Neural progenitor cell (in vitro differentiated cells): Measurements from ENCODE around the gene ALMS1. TPM values are rescaled to one million over a fixed set of nuclear protein-coding genes. Genes with fewer than 3 reads are reported as not detected.
"Not testable (repeated sequence)": the region's sequence is repeated elsewhere in the genome, so short reads cannot be mapped to it uniquely, and the experiment has no call there.

Experiments used
- DNase-seq: peaks from one replicate; pipeline ENCODE4 v3.0.0-alpha.2; 2016; ENCODE audit warnings: low spot score
- H2AFZ ChIP-seq: fragments of 200-600 bp; sonication (generic); replicated peaks from 2 replicates; pipeline ENCODE4 v1.6.1; 2016; ENCODE audit warnings: antibody characterized with exemption
- H3F3A ChIP-seq: fragments of 200-600 bp; sonication (generic); 2 replicates; pipeline ENCODE4 v1.6.1; 2016; ENCODE audit warnings: antibody characterized with exemption, low read depth
- H3K27ac ChIP-seq: fragments of 200-600 bp; sonication (generic); 2 replicates; pipeline ENCODE4 v1.5.1; 2016; ENCODE audit warnings: mild to moderate bottlenecking
- H3K27me3 ChIP-seq: fragments of 200-600 bp; sonication (generic); 2 replicates; pipeline ENCODE4 v1.6.1; 2016; ENCODE audit warnings: mild to moderate bottlenecking, moderate library complexity
- H3K36me3 ChIP-seq: fragments of 200-600 bp; sonication (generic); 2 replicates; pipeline ENCODE4 v1.5.1; 2016
- H3K4me1 ChIP-seq: fragments of 200-600 bp; sonication (generic); 2 replicates; pipeline ENCODE4 v1.6.1; 2016; ENCODE audit warnings: mixed run types
- H3K4me2 ChIP-seq: fragments of 200-600 bp; sonication (generic); 2 replicates; pipeline ENCODE4 v1.6.1; 2016
- H3K4me3 ChIP-seq: fragments of 200-600 bp; sonication (generic); 2 replicates; pipeline ENCODE4 v1.5.1; 2016
- H3K79me2 ChIP-seq: fragments of 200-600 bp; sonication (generic); 2 replicates; pipeline ENCODE4 v1.6.1; 2016; ENCODE audit warnings: low read depth
- H3K9ac ChIP-seq: fragments of 200-600 bp; sonication (generic); 2 replicates; pipeline ENCODE4 v1.6.1; 2016
- H3K9me3 ChIP-seq: fragments of 200-600 bp; sonication (generic); 2 replicates; pipeline ENCODE4 v1.5.1; 2016; ENCODE audit warnings: low read depth
- H4K20me1 ChIP-seq: fragments of 200-600 bp; sonication (generic); 2 replicates; pipeline ENCODE4 v1.6.1; 2016; ENCODE audit warnings: low read depth
- H3K27ac Mint-ChIP-seq: 3 replicates; pipeline ENCODE4 v1.8.0; 2021; ENCODE audit warnings: mixed read lengths
- H3K27me3 Mint-ChIP-seq: 2 replicates; pipeline ENCODE4 v1.8.0; 2022; ENCODE audit warnings: low read depth, mild to moderate bottlenecking, inconsistent platforms, moderate library complexity, mixed read lengths; ENCODE audit not compliant: insufficient read depth
- H3K36me3 Mint-ChIP-seq: 3 replicates; pipeline ENCODE4 v1.8.0; 2021; ENCODE audit warnings: mixed read lengths
- H3K4me1 Mint-ChIP-seq: 3 replicates; pipeline ENCODE4 v1.8.0; 2021; ENCODE audit warnings: mixed read lengths
- H3K4me3 Mint-ChIP-seq: 3 replicates; pipeline ENCODE4 v1.8.0; 2021; ENCODE audit warnings: mild to moderate bottlenecking, moderate library complexity, mixed read lengths
- H3K9me3 Mint-ChIP-seq: 3 replicates; pipeline ENCODE4 v1.8.0; 2020; ENCODE audit warnings: mixed read lengths
- CTCF ChIP-seq: fragments of 200-600 bp; sonication (generic); IDR thresholded peaks from 2 replicates; pipeline ENCODE4 v1.5.1; 2017; ENCODE audit warnings: antibody characterized with exemption, mild to moderate bottlenecking
- EZH2 ChIP-seq: fragments of 200-600 bp; sonication (generic); IDR thresholded peaks from 2 replicates; pipeline ENCODE4 v1.6.1; 2017; ENCODE audit warnings: antibody characterized with exemption, mild to moderate bottlenecking, moderate library complexity
- EZH2phosphoT487 ChIP-seq: fragments of 200-600 bp; sonication (generic); IDR thresholded peaks from 2 replicates; pipeline ENCODE4 v1.6.1; 2017; ENCODE audit warnings: antibody characterized with exemption
- total RNA-seq: library from RNA; depleted of rRNA; stranded (reverse); fragments of >200 nt; gene quantifications from 2 replicates; pipeline ENCODE4 v1.2.3, GENCODE V29; 2015; ENCODE audit warnings: low replicate concordance

Gene ALMS1
- total RNA-seq, 1 donor from 2014 or later: 58.8 TPM

DNA sequence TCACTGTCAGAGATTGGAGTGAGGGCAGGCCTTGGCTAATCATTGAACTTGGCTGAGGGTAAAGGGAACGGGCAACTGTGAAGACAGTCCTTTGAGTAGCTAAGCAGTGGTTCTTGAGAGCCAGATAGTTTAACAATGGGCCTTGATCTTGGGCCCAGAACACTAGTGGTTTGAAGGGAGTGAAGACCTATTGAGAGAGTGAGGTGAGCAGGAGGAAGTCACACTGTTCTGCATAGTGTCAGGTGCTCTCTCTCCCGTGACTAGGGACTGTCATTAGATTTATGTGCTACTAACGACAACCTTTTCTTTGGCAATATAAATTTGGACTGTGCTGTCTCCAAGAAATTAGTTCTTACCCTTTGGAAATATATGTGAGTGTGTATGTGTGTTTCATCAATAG, 44.6 kb upstream of the ALMS1 start:
- peaks cover 6% of the 10 kb centered on the region for H3K27me3 Mint-ChIP-seq
- H3K36me3 ChIP-seq: no peaks in the 10 kb centered on the region
- H3K9me3 Mint-ChIP-seq: no peaks in the 10 kb centered on the region
- H3F3A ChIP-seq: no peaks in the 10 kb centered on the region
- no peak overlapping the region for H3K4me2 ChIP-seq
- H4K20me1 ChIP-seq: no peaks in the 10 kb centered on the region
- no peak overlapping the region for H3K27ac Mint-ChIP-seq
- H3K4me3 Mint-ChIP-seq: no peak overlapping the region
- H3K4me3 ChIP-seq: no peak overlapping the region
- no peak for TF ChIP-seq CTCF
- no peak for TF ChIP-seq EZH2
- no peak for TF ChIP-seq EZH2phosphoT487
- no peaks in the 10 kb centered on the region for H3K4me1 Mint-ChIP-seq
- H3K27ac ChIP-seq: no peak overlapping the region
- H3K9ac ChIP-seq: no peak overlapping the region
- DNase-seq: no peak
- H2AFZ ChIP-seq: no peak overlapping the region
- no peaks in the 10 kb centered on the region for H3K4me1 ChIP-seq
- H3K36me3 Mint-ChIP-seq: no peaks in the 10 kb centered on the region
- H3K79me2 ChIP-seq: no peaks in the 10 kb centered on the region
- no peaks in the 10 kb centered on the region for H3K9me3 ChIP-seq
- H3K27me3 ChIP-seq: peaks cover 3% of the 10 kb centered on the region

- Histone ChIP-seq H3K4me1 (no peaks in the 10 kb centered on the region), H4K20me1 (no peaks in the 10 kb centered on the region), H3K27ac (no peak overlapping the region), H3K27me3 (peaks cover 26% of the 10 kb centered on the region), H3K9me3 (no peaks in the 10 kb centered on the region), H3K79me2 (no peaks in the 10 kb centered on the region), H3F3A (no peaks in the 10 kb centered on the region), H2AFZ (no peak overlapping the region), H3K9ac (no peak overlapping the region), H3K36me3 (no peaks in the 10 kb centered on the region), H3K4me2 (no peak overlapping the region), H3K4me3 (no peak overlapping the region)
- Mint-ChIP-seq H3K27me3 (peaks cover 5% of the 10 kb centered on the region), H3K4me1 (no peaks in the 10 kb centered on the region), H3K27ac (no peak overlapping the region), H3K4me3 (no peak overlapping the region), H3K36me3 (no peaks in the 10 kb centered on the region), H3K9me3 (no peaks in the 10 kb centered on the region)
- TF ChIP-seq CTCF (no peak), EZH2 (no peak), EZH2phosphoT487 (no peak)
- DNase-seq: no peak
Measured at GRCh38 chr2:73343992-73344391, 41.6 kb upstream of the ALMS1 start.

- not testable (repeated sequence) for H3K4me1 Mint-ChIP-seq, H3F3A ChIP-seq, H3K79me2 ChIP-seq, H3K4me3 ChIP-seq, H3K27ac Mint-ChIP-seq, H3K27me3 Mint-ChIP-seq, H3K9me3 ChIP-seq, DNase-seq, H3K4me3 Mint-ChIP-seq, H2AFZ ChIP-seq, H3K27ac ChIP-seq, H3K36me3 Mint-ChIP-seq, H3K36me3 ChIP-seq, H3K9ac ChIP-seq, H3K9me3 Mint-ChIP-seq, H3K4me1 ChIP-seq, H4K20me1 ChIP-seq, H3K4me2 ChIP-seq
- peaks cover 33% of the 10 kb centered on the region for H3K27me3 ChIP-seq
Measured at GRCh38 chr2:73344747-73345146, 40.9 kb upstream of the ALMS1 start.

GRCh38 chr2:73350035-73350691, 35.5 kb upstream of the ALMS1 start:
- Mint-ChIP-seq H3K9me3 (no peaks in the 10 kb centered on the region), H3K27me3 (peaks cover 4% of the 10 kb centered on the region), H3K36me3 (no peaks in the 10 kb centered on the region), H3K27ac (no peak overlapping the region), H3K4me1 (no peaks in the 10 kb centered on the region), H3K4me3 (no peak overlapping the region)
- H4K20me1 ChIP-seq: no peaks in the 10 kb centered on the region
- H3K27me3 ChIP-seq: peaks cover 40% of the 10 kb centered on the region
- TF ChIP-seq CTCF: no peak
- H3K4me1 ChIP-seq: no peaks in the 10 kb centered on the region
- no peak overlapping the region for H2AFZ ChIP-seq
- no peak overlapping the region for H3K4me2 ChIP-seq
- H3K27ac ChIP-seq: no peak overlapping the region
- H3F3A ChIP-seq: no peaks in the 10 kb centered on the region
- H3K4me3 ChIP-seq: no peak overlapping the region
- H3K36me3 ChIP-seq: no peaks in the 10 kb centered on the region
- H3K9me3 ChIP-seq: no peaks in the 10 kb centered on the region
- DNase-seq: no peak
- H3K9ac ChIP-seq: no peak overlapping the region
- H3K79me2 ChIP-seq: no peaks in the 10 kb centered on the region
